PC-9 (cell line): ENCODE results near the gene TRIM59. TPM values are rescaled to one million over a fixed set of nuclear protein-coding genes. Genes with fewer than 3 reads are reported as not detected.

Experiments used
- BruUV-seq: library from RNA; stranded (reverse); fragments of 400-500 nt; replicated peaks from 2 replicates; lab custom pipeline; 2021; lab: Mats Ljungman, UMichigan
- CTCF ChIA-PET: fragments of 300-600 bp; sonication (Branson Sonifier 250); formaldehyde crosslinking; loops from one replicate; lab custom pipeline; 2022; ENCODE audit warnings: antibody characterized with exemption; lab: Charles Lee
- POLR2A ChIA-PET: fragments of 300-600 bp; sonication (Branson Sonifier 250); formaldehyde crosslinking; loops from one replicate; lab custom pipeline; 2022; ENCODE audit warnings: antibody characterized with exemption; ENCODE audit not compliant: unreplicated experiment; lab: Charles Lee
- DNase-seq, 2 experiments: peaks; one replicate each; pipeline versions ENCODE4 v3.0.0 to v3.0.0-alpha.2; 2015 to 2022; ENCODE audit warnings: mixed read lengths in 1 of 2
- H2AFZ ChIP-seq: fragments of 200-600 bp; sonication (generic); 2 replicates; pipeline ENCODE4 v1.8.1; 2017; ENCODE audit warnings: antibody characterized with exemption
- H3F3A ChIP-seq: fragments of 200-600 bp; sonication (generic); 2 replicates; pipeline ENCODE4 v1.8.1; 2017; ENCODE audit warnings: antibody characterized with exemption, mild to moderate bottlenecking, low read depth; ENCODE audit not compliant: insufficient read depth
- H3K27ac ChIP-seq: fragments of 200-600 bp; sonication (generic); 2 replicates; pipeline ENCODE4 v1.6.1; 2016; ENCODE audit warnings: mixed run types
- H3K27me3 ChIP-seq: fragments of 200-600 bp; sonication (generic); 2 replicates; pipeline ENCODE4 v1.6.1; 2016; ENCODE audit warnings: low read depth, mixed run types; ENCODE audit not compliant: insufficient read depth
- H3K36me3 ChIP-seq: fragments of 200-600 bp; sonication (generic); 2 replicates; pipeline ENCODE4 v1.6.1; 2016; ENCODE audit warnings: low read depth, mixed run types
- H3K4me1 ChIP-seq: fragments of 200-600 bp; sonication (generic); replicated peaks from 2 replicates; pipeline ENCODE4 v1.6.1; 2016; ENCODE audit warnings: mixed run types; ENCODE audit not compliant: insufficient read depth
- H3K4me2 ChIP-seq: fragments of 200-600 bp; sonication (generic); 2 replicates; pipeline ENCODE4 v1.6.1; 2017; ENCODE audit warnings: mixed run types
- H3K4me3 ChIP-seq: fragments of 200-600 bp; sonication (generic); 2 replicates; pipeline ENCODE4 v1.6.1; 2016; ENCODE audit warnings: mixed run types
- H3K79me2 ChIP-seq: fragments of 200-600 bp; sonication (generic); 2 replicates; pipeline ENCODE4 v1.6.1; 2017; ENCODE audit warnings: low read depth, mixed run types
- H3K9me2 ChIP-seq: fragments of 200-600 bp; sonication (generic); 2 replicates; pipeline ENCODE4 v1.8.1; 2017; ENCODE audit warnings: mild to moderate bottlenecking; ENCODE audit not compliant: insufficient read depth
- H3K9me3 ChIP-seq: fragments of 200-600 bp; sonication (generic); 2 replicates; pipeline ENCODE4 v1.8.1; 2016; ENCODE audit warnings: low read depth; ENCODE audit not compliant: insufficient read depth
- H4K20me1 ChIP-seq: fragments of 200-600 bp; sonication (generic); 2 replicates; pipeline ENCODE4 v1.8.1; 2017; ENCODE audit not compliant: insufficient read depth
- CTCF ChIP-seq: fragments of 200-600 bp; sonication (generic); conservative IDR thresholded peaks from 2 replicates; pipeline ENCODE4 v1.6.1; 2017; ENCODE audit warnings: mixed run types, antibody characterized with exemption, mild to moderate bottlenecking, moderate library complexity
- EZH2 ChIP-seq: fragments of 200-600 bp; sonication (generic); IDR thresholded peaks from 2 replicates; pipeline ENCODE4 v1.8.0; 2017; ENCODE audit warnings: antibody characterized with exemption, low read depth
- intact Hi-C: fragments of 100-400 bp; cut with micrococcal nuclease; formaldehyde crosslinking; loops from one replicate; pipeline ENCODE4 v1.10.0; 2022; ENCODE audit not compliant: unreplicated experiment
- total RNA-seq: library from RNA; stranded (reverse); gene quantifications from 2 replicates; pipeline ENCODE4 v1.2.3, GENCODE V29; 2021

TRIM59 gene
- total RNA-seq, 1 experiment from 2014 or later = 23.3 TPM

DNA sequence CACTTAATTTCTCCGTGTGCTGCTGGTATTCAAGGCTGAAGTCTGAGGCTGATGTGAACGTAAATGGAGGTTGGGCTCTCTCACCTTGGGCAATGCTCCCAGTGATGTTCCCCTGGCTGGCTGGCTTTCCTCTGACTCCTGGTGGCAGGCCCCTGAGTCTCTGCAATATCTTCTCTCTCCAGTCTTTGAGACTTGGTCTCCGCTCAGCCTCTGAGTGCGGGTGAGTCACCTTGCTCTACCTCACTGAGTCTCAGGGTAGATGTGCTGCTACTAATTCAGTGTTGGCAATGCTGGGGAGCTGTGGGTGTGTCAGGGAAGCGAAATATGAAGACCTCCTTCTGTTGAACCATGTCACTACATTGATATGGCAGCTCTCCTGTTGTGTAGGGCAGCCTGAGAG lies 31.3 kb upstream of the TRIM59 start:
- Histone ChIP-seq H3K36me3 (no peaks in the 10 kb centered on the region), H3K9me3 (no peaks in the 10 kb centered on the region), H3K9me2 (no peaks in the 10 kb centered on the region; the same call in 1 of the 2 replicates), H3K27ac (no peak overlapping the region), H3K4me1 (no peaks in the 10 kb centered on the region), H3F3A (no peaks in the 10 kb centered on the region), H3K27me3 (no peaks in the 10 kb centered on the region), H2AFZ (no peak overlapping the region), H3K79me2 (no peaks in the 10 kb centered on the region), H4K20me1 (no peaks in the 10 kb centered on the region), H3K4me3 (no peak overlapping the region), H3K4me2 (no peak overlapping the region)
- ChIA-PET POLR2A (no interaction called here), CTCF (no interaction called here)
- intact Hi-C loops = loop anchor here (10.0 kb wide), 1 partner anchor 316 kb away; no protein-coding TSS in a partner anchor
- BruUV-seq = no TSS peak
- DNase-seq = no peak
- no peak for TF ChIP-seq CTCF
- TF ChIP-seq EZH2 = no peak

DNA sequence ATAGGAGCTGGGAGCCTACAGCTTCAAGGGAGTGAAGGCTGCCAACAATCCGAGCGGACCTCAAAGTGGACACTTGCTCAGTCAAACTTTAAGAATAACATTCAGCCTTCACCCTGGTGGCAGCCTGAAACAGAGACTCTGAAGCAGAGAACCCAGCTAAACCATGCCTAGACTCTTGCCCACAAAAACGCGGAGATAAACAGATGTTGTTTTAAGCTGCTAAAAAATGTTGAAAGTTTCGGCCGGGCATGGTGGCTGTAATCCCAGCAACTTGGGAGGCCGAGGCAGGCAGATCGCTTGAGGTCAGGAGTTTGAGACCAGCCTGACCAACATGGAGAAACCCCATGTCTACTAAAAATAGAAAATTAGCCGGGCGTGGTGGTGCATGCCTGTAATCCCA lies 29.8 kb upstream of the TRIM59 start:
- intact Hi-C loops = no loop called here
- H3K4me1 ChIP-seq = no peaks in the 10 kb centered on the region
- no peaks in the 10 kb centered on the region for H4K20me1 ChIP-seq
- POLR2A ChIA-PET = no interaction called here
- H3K79me2 ChIP-seq = no peaks in the 10 kb centered on the region
- no TSS peak for BruUV-seq
- CTCF ChIA-PET = interaction anchor here (0.6 kb wide), 1 partner anchor 305 kb away, joined by 4 read pairs; no protein-coding TSS in a partner anchor
- no peak overlapping the region for H3K27ac ChIP-seq
- H3K4me2 ChIP-seq = no peak overlapping the region
- DNase-seq = no peak
- no peaks in the 10 kb centered on the region for H3K9me3 ChIP-seq
- H3F3A ChIP-seq = no peaks in the 10 kb centered on the region
- H2AFZ ChIP-seq = no peak overlapping the region
- H3K4me3 ChIP-seq = no peak overlapping the region
- H3K36me3 ChIP-seq = no peaks in the 10 kb centered on the region
- TF ChIP-seq EZH2 (no peak), CTCF (no peak)
- H3K27me3 ChIP-seq = no peaks in the 10 kb centered on the region
- H3K9me2 ChIP-seq = peaks cover 3% of the 10 kb centered on the region; the same call in 1 of the 2 replicates

DNA sequence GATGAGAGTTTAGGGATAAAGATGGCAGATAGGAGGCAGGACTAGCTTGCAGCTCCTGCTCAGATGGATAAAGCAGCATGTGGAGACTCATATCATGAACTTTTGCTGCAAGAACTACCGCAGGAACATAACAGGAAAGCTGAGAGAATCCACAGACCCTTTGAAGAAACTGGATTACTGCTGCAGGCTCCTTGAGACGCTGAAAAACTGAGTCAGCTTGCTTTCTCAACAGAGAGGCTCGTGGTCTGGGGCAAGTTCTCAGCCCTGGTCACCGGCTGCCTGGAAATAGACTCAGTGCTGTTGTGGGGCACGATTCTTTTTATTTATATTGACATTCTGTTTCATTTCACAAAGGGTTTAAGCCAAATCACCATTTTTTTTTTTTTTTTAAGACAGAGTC lies 28.8 kb upstream of the TRIM59 start:
- ChIA-PET CTCF (no interaction called here), POLR2A (interaction anchor here (0.6 kb wide), 1 partner anchor 1960 kb away, joined by 3 read pairs; no protein-coding TSS in a partner anchor)
- H3K4me2 ChIP-seq = no peak overlapping the region
- H3K79me2 ChIP-seq = no peaks in the 10 kb centered on the region
- H3K27me3 ChIP-seq = no peaks in the 10 kb centered on the region
- no peaks in the 10 kb centered on the region for H3K4me1 ChIP-seq
- no peak for DNase-seq
- no peak overlapping the region for H3K4me3 ChIP-seq
- no peak for TF ChIP-seq CTCF
- no peak for TF ChIP-seq EZH2
- H4K20me1 ChIP-seq = no peaks in the 10 kb centered on the region
- H3K9me2 ChIP-seq = peaks cover 3% of the 10 kb centered on the region; the same call in 1 of the 2 replicates
- no TSS peak for BruUV-seq
- no peaks in the 10 kb centered on the region for H3F3A ChIP-seq
- H3K27ac ChIP-seq = no peak overlapping the region
- intact Hi-C loops = no loop called here
- H3K36me3 ChIP-seq = no peaks in the 10 kb centered on the region
- H3K9me3 ChIP-seq = no peaks in the 10 kb centered on the region
- no peak overlapping the region for H2AFZ ChIP-seq
